Parathyroid adenoma (tissue), 2 donors: ENCODE measurements around the gene COL23A1.

ENCODE experiments used
- H2AFZ ChIP-seq: fragments of 300-600 bp; sonication (generic); one replicate; pipeline ENCODE4 v1.7.0; 2017; ENCODE audit warnings: antibody characterized with exemption, mild to moderate bottlenecking
- H3K27ac ChIP-seq: fragments of 300-600 bp; sonication (generic); one replicate; pipeline ENCODE4 v1.7.0; 2017
- H3K27me3 ChIP-seq: fragments of 300-600 bp; sonication (generic); one replicate; pipeline ENCODE4 v1.7.0; 2017; ENCODE audit warnings: low read length; ENCODE audit not compliant: control insufficient read depth, insufficient read depth
- H3K36me3 ChIP-seq: fragments of 300-600 bp; sonication (generic); one replicate; pipeline ENCODE4 v1.7.0; 2017; ENCODE audit warnings: low read length; ENCODE audit not compliant: control insufficient read depth, insufficient read depth
- H3K4me1 ChIP-seq: fragments of 300-600 bp; sonication (generic); one replicate; pipeline ENCODE4 v1.7.0; 2017; ENCODE audit warnings: control low read depth
- H3K4me2 ChIP-seq: fragments of 300-600 bp; sonication (generic); one replicate; pipeline ENCODE4 v1.7.0; 2017; ENCODE audit warnings: low read length
- H3K4me3 ChIP-seq: fragments of 300-600 bp; sonication (generic); one replicate; pipeline ENCODE4 v1.7.0; 2017; ENCODE audit warnings: low read depth, low read length
- H3K79me2 ChIP-seq: fragments of 300-600 bp; sonication (generic); one replicate; pipeline ENCODE4 v1.7.0; 2017; ENCODE audit warnings: control low read depth
- H3K9ac ChIP-seq: fragments of 300-600 bp; sonication (generic); one replicate; pipeline ENCODE4 v1.7.0; 2017; ENCODE audit warnings: mild to moderate bottlenecking
- H3K9me3 ChIP-seq: fragments of 300-600 bp; sonication (generic); one replicate; pipeline ENCODE4 v1.7.0; 2017; ENCODE audit warnings: low read length; ENCODE audit not compliant: control insufficient read depth
- TF ChIP-seq, protein P1 (sequence below): fragments of 300-600 bp; sonication (generic); IDR thresholded peaks from one replicate; pipeline ENCODE4 v1.7.0; 2017; ENCODE audit warnings: antibody characterized with exemption, mild to moderate bottlenecking
- donor health status: primary hyperparathyroidism.

The COL23A1 gene

GRCh38 chr5:178535299-178536175 lies 54.7 kb downstream of the COL23A1 start:
- no peaks in the 10 kb centered on the region for H3K27me3 ChIP-seq
- no peak overlapping the region for H3K4me2 ChIP-seq
- no peaks in the 10 kb centered on the region for H3K4me1 ChIP-seq
- H3K36me3 ChIP-seq: no peaks in the 10 kb centered on the region
- H3K9me3 ChIP-seq: no peaks in the 10 kb centered on the region
- H3K27ac ChIP-seq: no peak overlapping the region
- H3K9ac ChIP-seq: no peak overlapping the region
- no peak overlapping the region for H2AFZ ChIP-seq
- TF ChIP-seq, protein P1, sequence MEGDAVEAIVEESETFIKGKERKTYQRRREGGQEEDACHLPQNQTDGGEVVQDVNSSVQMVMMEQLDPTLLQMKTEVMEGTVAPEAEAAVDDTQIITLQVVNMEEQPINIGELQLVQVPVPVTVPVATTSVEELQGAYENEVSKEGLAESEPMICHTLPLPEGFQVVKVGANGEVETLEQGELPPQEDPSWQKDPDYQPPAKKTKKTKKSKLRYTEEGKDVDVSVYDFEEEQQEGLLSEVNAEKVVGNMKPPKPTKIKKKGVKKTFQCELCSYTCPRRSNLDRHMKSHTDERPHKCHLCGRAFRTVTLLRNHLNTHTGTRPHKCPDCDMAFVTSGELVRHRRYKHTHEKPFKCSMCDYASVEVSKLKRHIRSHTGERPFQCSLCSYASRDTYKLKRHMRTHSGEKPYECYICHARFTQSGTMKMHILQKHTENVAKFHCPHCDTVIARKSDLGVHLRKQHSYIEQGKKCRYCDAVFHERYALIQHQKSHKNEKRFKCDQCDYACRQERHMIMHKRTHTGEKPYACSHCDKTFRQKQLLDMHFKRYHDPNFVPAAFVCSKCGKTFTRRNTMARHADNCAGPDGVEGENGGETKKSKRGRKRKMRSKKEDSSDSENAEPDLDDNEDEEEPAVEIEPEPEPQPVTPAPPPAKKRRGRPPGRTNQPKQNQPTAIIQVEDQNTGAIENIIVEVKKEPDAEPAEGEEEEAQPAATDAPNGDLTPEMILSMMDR: no peak
- no peak overlapping the region for H3K4me3 ChIP-seq
- H3K79me2 ChIP-seq: no peaks in the 10 kb centered on the region

DNA sequence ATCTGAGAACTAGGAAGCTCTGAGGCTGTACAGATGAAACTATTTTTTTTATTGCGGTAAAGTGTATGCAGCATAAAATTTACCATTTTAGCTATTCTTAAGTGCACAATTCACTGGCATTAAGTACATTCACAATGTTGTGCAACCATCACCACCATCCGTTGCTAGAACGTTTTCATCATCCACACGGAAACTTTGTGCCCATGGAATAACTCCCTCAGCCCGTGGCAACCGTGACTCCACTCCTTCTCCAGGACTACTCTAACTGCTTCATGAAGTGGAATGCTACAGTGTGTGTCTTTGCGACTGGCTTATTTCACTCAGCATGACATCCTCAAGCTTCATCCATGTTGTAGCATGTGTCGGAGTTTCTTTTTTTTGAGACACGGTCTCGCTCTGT lies 57.1 kb downstream of the COL23A1 start:
- TF ChIP-seq, protein P1: no peak

DNA sequence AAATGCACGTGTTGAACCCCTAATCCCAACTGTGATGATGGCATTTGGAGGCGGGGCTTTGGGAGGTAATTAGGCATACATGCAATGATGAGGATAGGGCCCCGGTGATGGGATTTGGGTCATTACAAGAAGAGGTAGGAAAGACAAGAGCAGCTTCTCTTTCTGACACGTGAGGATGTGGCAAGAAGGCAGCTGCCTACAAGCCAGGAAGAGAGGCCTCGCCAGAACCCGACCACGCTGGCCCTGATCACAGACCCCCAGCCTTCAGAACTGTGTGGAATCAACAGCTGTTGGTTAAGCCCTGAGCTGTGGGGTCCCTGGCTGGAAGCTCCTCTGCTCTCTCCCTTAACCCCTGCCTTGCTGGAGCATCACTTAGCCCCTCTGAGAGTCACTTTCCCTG lies 57.5 kb downstream of the COL23A1 start:
- H3K9ac ChIP-seq: no peak overlapping the region
- no peaks in the 10 kb centered on the region for H3K79me2 ChIP-seq
- H3K36me3 ChIP-seq: no peaks in the 10 kb centered on the region
- no peak overlapping the region for H3K4me2 ChIP-seq
- H3K27me3 ChIP-seq: no peaks in the 10 kb centered on the region
- no peak overlapping the region for H3K27ac ChIP-seq
- H2AFZ ChIP-seq: no peak overlapping the region
- TF ChIP-seq, protein P1: no peak
- H3K9me3 ChIP-seq: no peaks in the 10 kb centered on the region
- H3K4me3 ChIP-seq: no peak overlapping the region
- peaks cover 9% of the 10 kb centered on the region for H3K4me1 ChIP-seq

More for the DNA sequence above, 57.1 kb downstream of the COL23A1 start:
- Histone ChIP-seq H3K27ac (no peak overlapping the region), H3K4me3 (no peak overlapping the region), H3K9me3 (no peaks in the 10 kb centered on the region), H3K4me1 (peaks cover 9% of the 10 kb centered on the region), H3K36me3 (no peaks in the 10 kb centered on the region), H3K4me2 (no peak overlapping the region), H3K79me2 (no peaks in the 10 kb centered on the region), H3K9ac (no peak overlapping the region), H2AFZ (no peak overlapping the region), H3K27me3 (no peaks in the 10 kb centered on the region)

DNA sequence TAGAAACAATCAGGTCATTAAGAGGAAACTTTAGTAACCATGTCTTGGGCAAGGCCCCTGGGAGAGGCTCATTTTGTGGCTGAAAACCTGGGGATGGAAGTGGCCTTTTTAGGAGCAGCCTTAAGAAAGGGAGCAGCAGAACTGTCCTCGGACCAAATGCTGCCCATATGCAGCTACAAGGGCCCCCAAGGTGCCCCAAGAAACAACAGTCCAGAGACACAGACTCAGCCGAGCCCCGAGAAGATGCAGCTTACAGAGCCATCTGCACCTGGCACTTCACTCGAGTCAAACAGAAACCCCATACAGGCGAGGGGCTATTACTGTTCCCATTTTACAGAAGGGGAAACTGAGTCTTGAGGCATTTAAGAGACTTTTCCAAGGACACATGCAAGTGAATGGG lies 58.0 kb downstream of the COL23A1 start:
- Histone ChIP-seq H3K79me2 (no peaks in the 10 kb centered on the region), H3K27ac (no peak overlapping the region), H2AFZ (no peak overlapping the region), H3K9ac (no peak overlapping the region), H3K4me1 (peaks cover 9% of the 10 kb centered on the region), H3K36me3 (no peaks in the 10 kb centered on the region), H3K27me3 (no peaks in the 10 kb centered on the region), H3K4me3 (no peak overlapping the region), H3K4me2 (no peak overlapping the region), H3K9me3 (no peaks in the 10 kb centered on the region)
- TF ChIP-seq, protein P1: no peak

DNA sequence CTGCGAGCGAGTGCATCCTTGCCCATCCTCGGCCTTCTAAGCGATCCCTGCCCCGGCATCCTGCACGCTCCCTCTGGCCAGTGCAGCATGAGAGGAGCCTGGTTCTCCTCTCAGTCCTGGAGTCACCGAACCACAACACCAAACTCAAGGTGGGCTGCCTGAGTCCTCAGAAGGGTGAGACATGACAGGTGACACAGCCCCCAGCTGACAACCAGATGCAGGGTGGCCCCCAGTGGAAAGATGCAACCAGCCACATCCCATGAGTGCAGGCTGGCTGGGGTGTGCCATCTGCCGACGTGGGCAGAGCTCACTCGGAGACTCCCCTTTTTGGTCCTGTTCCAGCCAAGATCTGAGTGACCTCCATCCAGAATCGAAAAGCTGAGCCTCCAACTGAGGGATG lies 58.4 kb downstream of the COL23A1 start:
- TF ChIP-seq, protein P1: no peak
- Histone ChIP-seq H3K27ac (no peak overlapping the region), H3K4me3 (no peak overlapping the region), H3K36me3 (no peaks in the 10 kb centered on the region), H3K4me2 (no peak overlapping the region), H3K27me3 (no peaks in the 10 kb centered on the region), H3K9me3 (no peaks in the 10 kb centered on the region), H2AFZ (no peak overlapping the region), H3K9ac (no peak overlapping the region), H3K4me1 (peaks cover 9% of the 10 kb centered on the region), H3K79me2 (no peaks in the 10 kb centered on the region)
